Measurements from ENCODE around the gene ELOA.

Gene ELOA

DNA sequence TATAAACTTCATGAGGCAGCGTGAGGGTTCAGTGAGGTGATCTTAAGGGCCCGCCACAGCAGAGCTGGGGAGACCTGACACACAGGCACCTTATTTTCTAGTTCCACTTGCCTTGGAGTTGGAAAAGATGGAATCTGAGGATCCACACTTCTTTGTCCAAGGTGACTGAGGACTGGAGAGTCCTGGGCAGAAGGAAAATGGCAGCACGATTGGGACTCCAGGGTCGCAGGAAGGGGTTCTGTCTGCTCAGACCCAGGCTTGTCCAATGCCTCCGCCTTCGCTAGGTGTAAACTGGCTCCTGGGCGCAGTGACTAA is 55.9 kb downstream of the ELOA start:
- TF ChIP-seq, protein P1, sequence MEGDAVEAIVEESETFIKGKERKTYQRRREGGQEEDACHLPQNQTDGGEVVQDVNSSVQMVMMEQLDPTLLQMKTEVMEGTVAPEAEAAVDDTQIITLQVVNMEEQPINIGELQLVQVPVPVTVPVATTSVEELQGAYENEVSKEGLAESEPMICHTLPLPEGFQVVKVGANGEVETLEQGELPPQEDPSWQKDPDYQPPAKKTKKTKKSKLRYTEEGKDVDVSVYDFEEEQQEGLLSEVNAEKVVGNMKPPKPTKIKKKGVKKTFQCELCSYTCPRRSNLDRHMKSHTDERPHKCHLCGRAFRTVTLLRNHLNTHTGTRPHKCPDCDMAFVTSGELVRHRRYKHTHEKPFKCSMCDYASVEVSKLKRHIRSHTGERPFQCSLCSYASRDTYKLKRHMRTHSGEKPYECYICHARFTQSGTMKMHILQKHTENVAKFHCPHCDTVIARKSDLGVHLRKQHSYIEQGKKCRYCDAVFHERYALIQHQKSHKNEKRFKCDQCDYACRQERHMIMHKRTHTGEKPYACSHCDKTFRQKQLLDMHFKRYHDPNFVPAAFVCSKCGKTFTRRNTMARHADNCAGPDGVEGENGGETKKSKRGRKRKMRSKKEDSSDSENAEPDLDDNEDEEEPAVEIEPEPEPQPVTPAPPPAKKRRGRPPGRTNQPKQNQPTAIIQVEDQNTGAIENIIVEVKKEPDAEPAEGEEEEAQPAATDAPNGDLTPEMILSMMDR (IDR thresholded peaks at IDR 0.05): no peak

DNA sequence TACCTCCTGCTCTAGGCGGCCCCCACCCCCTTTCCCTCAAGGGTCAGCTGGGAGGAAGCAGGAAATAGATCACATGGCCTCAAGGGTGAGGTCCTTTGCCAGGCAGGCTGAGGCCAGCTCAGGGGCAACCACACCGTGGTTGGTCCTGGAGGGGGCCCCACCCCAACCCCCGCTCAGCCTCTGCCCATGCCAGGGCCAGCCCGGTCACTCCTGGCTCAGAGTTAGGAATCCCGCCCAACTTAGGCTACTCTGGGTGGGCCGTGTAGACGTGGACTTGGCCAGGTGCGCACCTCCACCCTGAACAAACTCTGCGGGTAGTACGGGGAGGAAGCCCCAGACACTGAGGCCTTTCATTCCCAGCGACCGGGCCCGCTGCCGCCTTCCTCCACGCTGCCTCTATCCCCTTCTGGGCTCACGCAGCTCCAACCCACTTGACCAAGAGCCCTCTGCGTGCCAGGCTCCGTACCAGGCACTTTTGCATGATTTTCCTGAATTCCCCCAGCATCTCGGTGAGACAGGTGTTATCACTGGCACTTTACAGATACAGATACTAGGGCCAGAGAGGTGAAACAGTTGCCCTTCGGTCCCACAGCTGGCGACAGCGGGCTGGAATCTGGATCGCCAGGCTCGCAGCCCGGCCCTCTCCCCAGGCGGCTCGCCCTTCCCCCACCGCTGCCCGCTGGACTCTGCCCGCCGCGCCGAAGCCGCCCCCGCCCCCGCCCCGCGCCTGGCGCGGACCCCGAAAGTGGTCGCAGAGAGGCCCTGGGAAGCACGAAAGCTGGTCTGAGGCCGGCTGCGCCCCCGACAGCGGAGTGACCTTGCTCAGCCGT is 56.5 kb downstream of the ELOA start:
- TF ChIP-seq, protein P1 (IDR thresholded peaks at IDR 0.05): no peak

DNA sequence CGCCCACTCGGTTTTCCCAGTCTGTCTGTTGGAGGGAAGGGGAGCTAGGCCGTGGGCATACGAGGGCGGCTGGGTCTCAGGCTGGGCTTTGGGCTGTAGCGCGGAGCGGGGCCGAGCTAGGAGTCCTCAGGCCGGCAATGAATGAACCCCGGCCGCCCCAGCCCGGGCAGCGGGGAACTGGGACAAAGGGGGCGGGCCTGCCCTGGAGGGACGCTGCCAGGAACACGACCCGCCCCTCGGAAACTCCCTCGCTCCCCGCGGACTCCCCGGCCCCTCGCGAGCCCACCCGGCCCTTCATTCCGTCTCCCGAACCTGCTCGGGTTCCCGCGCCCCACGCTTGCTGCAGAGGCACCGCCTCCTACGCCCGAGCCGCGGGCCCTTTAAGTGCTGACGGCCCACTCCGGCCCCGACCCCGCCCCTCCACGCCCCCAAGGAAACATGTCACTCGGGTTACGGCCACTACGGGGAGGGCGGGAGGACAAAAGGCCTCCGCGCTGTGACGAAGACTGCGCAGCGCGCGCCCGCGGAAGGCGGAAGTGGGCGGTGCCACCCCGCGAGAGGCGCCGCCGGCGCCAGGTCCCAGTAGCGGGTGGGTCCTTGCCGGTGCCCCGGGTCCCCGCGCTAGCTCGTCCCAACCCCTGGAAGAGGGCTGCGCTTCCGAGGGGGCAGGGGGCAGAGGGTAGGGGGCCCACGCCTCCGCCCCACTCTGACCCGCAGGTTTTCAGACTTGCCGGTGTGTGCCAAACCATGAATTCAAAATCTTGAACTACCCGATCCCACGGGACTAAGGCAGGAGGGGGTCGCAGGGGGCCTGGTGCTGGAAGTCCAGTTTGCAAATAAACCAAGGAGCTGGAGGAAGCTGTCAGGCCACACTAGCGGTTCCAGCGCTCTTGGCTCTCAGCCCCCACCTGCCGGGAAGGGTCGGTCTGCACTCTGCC is 57.4 kb downstream of the ELOA start, which contains the start of gene GALE:
GALE (minus strand) TSS at position 355 of the 938 bp plus-strand sequence. CDS start 1,747 bp downstream, outside the sequence.
- TF ChIP-seq, protein P1 (IDR thresholded peaks at IDR 0.05): no peak

GRCh38 chr1:23801338-23801748 is 58.1 kb downstream of the ELOA start:
- TF ChIP-seq, protein P1 (IDR thresholded peaks at IDR 0.05): no peak

DNA sequence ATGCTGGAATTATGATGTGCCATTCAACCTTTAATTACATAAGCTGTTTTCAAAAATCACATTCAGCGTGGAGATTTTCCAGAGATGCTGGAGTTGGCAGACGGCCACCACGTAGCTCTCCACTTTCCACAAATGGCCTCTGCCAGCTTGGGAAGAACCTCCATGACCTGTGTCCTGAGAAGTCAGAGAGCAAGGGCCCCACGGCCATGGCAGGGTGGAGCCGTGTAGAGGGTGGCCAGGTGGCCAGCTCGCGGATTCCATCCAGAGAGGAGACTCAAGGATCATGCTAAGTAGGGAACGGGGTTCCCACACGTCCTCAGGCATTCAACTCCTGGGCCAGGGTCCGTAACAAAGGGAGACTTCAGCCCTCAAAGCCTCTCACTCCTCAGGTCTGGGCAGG is 58.6 kb downstream of the ELOA start:
- TF ChIP-seq, protein P1 (IDR thresholded peaks at IDR 0.05): no peak

- TF ChIP-seq, protein P1 (IDR thresholded peaks at IDR 0.05): no peak
Observed at GRCh38 chr1:23803674-23804073, 60.4 kb downstream of the ELOA start.

DNA sequence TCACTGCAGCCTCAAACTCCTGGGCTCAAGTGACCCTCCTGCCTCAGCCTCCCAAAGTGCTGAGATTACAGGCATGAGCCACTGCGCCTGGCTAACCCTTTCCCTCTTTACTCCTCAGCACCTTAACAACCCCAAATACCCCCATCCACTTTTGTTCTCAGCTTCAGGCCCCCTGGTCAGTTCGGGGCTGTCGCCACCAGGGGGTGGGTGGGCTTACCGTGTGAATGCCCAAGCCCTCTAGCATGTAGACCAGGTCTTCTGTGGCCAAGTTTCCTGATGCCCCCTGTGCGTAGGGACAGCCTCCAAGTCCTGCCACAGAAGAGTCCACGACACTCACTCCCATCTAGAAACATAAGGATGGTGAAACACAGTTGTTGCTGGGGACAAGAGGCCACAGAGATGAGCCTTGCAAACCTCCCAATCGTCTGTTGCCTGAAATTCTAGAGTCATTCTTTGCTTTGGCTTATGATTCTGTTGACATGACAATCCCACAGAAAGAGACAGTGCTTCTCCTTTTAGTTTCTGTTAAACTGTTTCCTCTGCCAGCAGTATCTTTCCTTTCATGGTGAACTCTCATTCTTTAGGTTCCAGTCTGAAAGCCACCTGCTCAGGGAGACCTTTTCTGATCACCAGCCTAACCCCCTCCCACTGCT is 61.0 kb downstream of the ELOA start:
- TF ChIP-seq, protein P1 (IDR thresholded peaks at IDR 0.05): no peak
